Fibroblast of villous mesenchyme (primary cell): ENCODE data around the gene SLC15A2. TPM values are rescaled to one million over a fixed set of nuclear protein-coding genes. Genes with fewer than 3 reads are reported as not detected.

Source experiments
- DNase-seq: peaks from one replicate; pipeline ENCODE4 v3.0.0-alpha.2; 2010; ENCODE audit warnings: low read depth
- H3K4me3 ChIP-seq: 2 replicates; pipeline ENCODE4 v1.5.1; 2011; ENCODE audit warnings: low read depth, mild to moderate bottlenecking, low read length
- total RNA-seq: library from RNA; depleted of rRNA; stranded (reverse); fragments of >200 nt; gene quantifications from 2 replicates; pipeline ENCODE4 v1.2.3, GENCODE V29; 2012
- TF ChIP-seq, protein P1 (sequence below): IDR thresholded peaks from 2 replicates; pipeline ENCODE4 v1.5.1; 2012; ENCODE audit warnings: low read depth, mild to moderate bottlenecking, low read length; ENCODE audit not compliant: insufficient read depth

Gene SLC15A2
- total RNA-seq, 1 donor, result 0.43 TPM

DNA sequence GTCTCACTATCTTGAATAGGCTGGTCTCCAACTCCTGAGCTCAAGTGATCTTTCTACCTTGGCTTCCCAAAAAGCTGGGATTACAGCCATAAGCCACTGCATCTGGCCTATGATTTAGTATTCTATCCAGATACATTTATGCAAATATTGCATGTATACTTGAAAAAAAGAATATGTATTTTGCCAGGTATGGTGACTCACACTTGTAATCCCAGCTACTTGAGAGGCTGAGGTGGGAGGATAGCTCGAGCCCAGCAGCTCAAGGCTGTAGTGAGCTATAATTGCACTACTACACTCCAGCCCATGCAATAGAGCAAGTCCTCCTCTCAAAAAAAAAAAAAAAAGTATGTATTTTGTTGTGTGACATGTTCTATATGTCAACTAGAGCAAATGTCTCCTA is 54.4 kb downstream of the SLC15A2 start:
- DNase-seq, result no peak
- TF ChIP-seq, protein P1, sequence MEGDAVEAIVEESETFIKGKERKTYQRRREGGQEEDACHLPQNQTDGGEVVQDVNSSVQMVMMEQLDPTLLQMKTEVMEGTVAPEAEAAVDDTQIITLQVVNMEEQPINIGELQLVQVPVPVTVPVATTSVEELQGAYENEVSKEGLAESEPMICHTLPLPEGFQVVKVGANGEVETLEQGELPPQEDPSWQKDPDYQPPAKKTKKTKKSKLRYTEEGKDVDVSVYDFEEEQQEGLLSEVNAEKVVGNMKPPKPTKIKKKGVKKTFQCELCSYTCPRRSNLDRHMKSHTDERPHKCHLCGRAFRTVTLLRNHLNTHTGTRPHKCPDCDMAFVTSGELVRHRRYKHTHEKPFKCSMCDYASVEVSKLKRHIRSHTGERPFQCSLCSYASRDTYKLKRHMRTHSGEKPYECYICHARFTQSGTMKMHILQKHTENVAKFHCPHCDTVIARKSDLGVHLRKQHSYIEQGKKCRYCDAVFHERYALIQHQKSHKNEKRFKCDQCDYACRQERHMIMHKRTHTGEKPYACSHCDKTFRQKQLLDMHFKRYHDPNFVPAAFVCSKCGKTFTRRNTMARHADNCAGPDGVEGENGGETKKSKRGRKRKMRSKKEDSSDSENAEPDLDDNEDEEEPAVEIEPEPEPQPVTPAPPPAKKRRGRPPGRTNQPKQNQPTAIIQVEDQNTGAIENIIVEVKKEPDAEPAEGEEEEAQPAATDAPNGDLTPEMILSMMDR, result no peak
- H3K4me3 ChIP-seq, result no peak overlapping the region

GRCh38 chr3:121951291-121951919 is 57.2 kb downstream of the SLC15A2 start:
- DNase-seq, result peak; percentile 69
- no peak overlapping the region for H3K4me3 ChIP-seq
- TF ChIP-seq, protein P1, result no peak

DNA sequence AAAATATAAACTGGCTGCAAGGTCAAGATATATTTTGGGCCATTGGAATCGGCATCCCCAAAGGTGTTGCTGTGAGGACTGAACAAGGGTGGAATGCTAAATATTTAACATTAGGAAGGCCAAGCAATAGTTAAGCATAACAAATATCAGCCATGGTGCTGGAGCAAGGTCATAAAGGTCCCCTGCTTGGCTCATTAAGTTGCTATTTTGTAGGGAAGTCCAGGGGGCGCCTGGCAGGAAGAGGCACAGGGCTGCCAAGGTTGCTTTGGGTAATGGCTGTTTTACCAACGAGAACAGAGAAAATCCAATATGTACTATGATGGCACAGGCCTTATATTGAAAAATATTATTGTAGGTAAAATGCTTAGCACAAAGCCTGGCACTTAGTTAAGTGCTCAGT is 62.2 kb downstream of the SLC15A2 start:
- no peak for DNase-seq
- TF ChIP-seq, protein P1, result no peak
- H3K4me3 ChIP-seq, result no peak overlapping the region

GRCh38 chr3:121957674-121958415 is 63.6 kb downstream of the SLC15A2 start:
- TF ChIP-seq, protein P1, result no peak
- DNase-seq, result no peak
- H3K4me3 ChIP-seq, result no peak overlapping the region

- H3K4me3 ChIP-seq, result no peak overlapping the region
- TF ChIP-seq, protein P1, result no peak
- DNase-seq, result no peak
Measured at GRCh38 chr3:121958801-121959200, 64.6 kb downstream of the SLC15A2 start.

GRCh38 chr3:121961283-121961682 is 67.1 kb downstream of the SLC15A2 start:
- DNase-seq, result no peak
- TF ChIP-seq, protein P1, result no peak

More at GRCh38 chr3:121961283-121961682, 67.1 kb downstream of the SLC15A2 start:
- H3K4me3 ChIP-seq, result no peak overlapping the region
